ENCODE results near the gene CNGA4. TPM values are rescaled to one million over a fixed set of nuclear protein-coding genes. Genes with fewer than 3 reads are reported as not detected.
A peak's percentile ranks its signal among the peaks of the same experiment; 100 is the strongest.
"Not testable (repeated sequence)": the region's sequence is repeated elsewhere in the genome, so short reads cannot be mapped to it uniquely, and the experiment has no call there.

CNGA4 gene
- polyA plus RNA-seq, 1 experiment = 0.04 TPM

DNA sequence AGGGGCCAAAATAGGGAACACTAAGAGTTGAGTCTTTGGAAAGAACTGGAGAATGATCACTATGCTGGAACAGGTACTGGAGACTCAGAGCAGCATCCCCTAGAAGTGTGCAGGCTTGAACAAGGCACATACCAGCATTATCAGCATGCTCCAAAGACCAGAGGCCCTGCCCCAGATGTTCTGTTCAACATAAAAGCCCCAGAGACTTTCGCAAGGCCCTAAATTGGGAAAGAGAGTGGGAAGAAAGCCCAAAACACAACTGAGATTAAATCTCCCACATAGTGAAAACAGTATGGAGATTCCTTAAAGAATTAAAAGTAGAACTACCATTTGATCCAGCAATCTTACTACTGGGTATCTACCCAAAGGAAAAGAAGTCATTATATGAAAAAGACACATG lies 9.4 kb downstream of the CNGA4 start:
- peaks cover 6% of the 10 kb centered on the region for H3K27me3 ChIP-seq (ENCODE audit: control insufficient read depth, insufficient read depth, low read length)
- H3K4me3 ChIP-seq (ENCODE audit: low read depth, low read length) = no peak overlapping the region
- H3K9me3 ChIP-seq (ENCODE audit: control insufficient read depth, insufficient read depth, low read length) = no peaks in the 10 kb centered on the region
- POLR2A ChIA-PET = no interaction called here
- DNase-seq (ENCODE audit: low read depth, low spot score) = peak; percentile 4
- no peak overlapping the region for H3K27ac ChIP-seq (ENCODE audit: low read depth, low read length)
- TF ChIP-seq, protein P1, sequence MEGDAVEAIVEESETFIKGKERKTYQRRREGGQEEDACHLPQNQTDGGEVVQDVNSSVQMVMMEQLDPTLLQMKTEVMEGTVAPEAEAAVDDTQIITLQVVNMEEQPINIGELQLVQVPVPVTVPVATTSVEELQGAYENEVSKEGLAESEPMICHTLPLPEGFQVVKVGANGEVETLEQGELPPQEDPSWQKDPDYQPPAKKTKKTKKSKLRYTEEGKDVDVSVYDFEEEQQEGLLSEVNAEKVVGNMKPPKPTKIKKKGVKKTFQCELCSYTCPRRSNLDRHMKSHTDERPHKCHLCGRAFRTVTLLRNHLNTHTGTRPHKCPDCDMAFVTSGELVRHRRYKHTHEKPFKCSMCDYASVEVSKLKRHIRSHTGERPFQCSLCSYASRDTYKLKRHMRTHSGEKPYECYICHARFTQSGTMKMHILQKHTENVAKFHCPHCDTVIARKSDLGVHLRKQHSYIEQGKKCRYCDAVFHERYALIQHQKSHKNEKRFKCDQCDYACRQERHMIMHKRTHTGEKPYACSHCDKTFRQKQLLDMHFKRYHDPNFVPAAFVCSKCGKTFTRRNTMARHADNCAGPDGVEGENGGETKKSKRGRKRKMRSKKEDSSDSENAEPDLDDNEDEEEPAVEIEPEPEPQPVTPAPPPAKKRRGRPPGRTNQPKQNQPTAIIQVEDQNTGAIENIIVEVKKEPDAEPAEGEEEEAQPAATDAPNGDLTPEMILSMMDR (IDR thresholded peaks at IDR 0.05; ENCODE audit: low read depth, low read length) = no peak
- CTCF ChIA-PET = interaction anchor here (0.6 to 7.4 kb wide), 3 partner anchors 13 to 141 kb away, joined by 4 to 153 read pairs (median 61); partner anchors contain the start of genes CNGA4 and FHIP1B

DNA sequence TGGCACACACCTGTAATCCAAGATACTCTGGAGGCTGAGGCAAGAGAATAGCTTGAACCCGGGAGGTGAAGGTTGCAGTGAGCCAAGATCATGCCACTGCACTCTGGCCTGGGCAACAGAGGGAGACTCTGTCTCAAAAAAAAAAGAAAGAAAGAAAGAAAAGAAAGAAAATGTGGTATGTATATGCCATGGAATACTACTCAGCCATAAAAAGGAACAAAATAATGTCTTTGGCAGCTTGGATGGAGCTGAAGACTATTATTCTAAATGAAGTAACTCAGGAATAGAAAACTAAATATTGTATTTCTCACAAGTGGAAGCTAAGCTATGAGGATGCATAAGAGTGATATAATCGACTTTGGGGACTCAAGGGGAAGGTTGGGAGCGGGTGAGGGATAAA lies 10.0 kb downstream of the CNGA4 start:
- H3K9me3 ChIP-seq (ENCODE audit: control insufficient read depth, insufficient read depth, low read length); H3K4me3 ChIP-seq (ENCODE audit: low read depth, low read length); POLR2A ChIA-PET; DNase-seq (ENCODE audit: low read depth, low spot score); H3K27ac ChIP-seq (ENCODE audit: low read depth, low read length); H3K27me3 ChIP-seq (ENCODE audit: control insufficient read depth, insufficient read depth, low read length): not testable (repeated sequence)
- CTCF ChIA-PET = interaction anchor here (0.6 to 7.4 kb wide), 6 partner anchors 13 to 140 kb away, joined by 4 to 172 read pairs (median 90); partner anchors contain the start of genes CNGA4 and FHIP1B

DNA sequence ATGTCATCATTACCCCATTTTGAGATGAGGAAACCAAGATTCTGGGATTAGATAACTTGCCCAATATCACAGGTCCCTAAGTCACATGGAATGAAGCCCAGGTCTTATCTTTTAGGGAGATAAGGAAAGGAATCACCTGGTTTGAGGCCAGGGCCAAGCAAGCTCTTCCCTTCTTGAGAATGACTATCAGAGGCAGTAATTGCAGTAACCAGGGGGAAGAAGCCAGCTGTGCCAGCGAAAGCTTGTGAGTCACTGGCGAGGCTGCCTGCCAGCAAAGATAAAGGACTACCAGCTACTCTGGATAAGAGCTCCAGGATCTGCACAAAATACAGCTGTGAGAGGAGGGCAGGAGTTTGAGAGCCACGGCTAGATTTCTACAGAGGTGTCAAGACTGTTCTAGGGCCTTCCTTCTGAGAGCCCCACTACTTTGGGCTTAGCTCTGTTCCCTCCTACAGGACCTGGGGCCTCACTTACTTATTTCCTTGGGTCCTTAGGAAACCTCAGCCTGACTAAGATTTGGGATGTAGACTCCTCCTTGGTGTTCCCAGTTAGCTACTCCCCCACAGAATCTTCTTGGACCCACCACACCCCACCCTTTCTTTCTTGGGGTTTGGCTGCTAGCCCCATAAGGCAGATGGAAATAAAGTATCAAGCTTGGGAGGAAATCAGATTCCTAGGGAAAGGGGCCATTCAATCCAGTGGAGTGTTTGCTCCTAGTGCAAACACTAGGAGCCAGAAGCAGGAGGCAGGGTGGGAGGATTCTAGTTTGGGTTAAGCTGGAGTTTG lies 11.1 kb downstream of the CNGA4 start:
- TF ChIP-seq, protein P1 (IDR thresholded peaks at IDR 0.05; ENCODE audit: low read depth, low read length) = no peak
- Histone ChIP-seq H3K27ac (ENCODE audit: low read depth, low read length) (no peak overlapping the region), H3K27me3 (ENCODE audit: control insufficient read depth, insufficient read depth, low read length) (peaks cover 9% of the 10 kb centered on the region), H3K4me3 (ENCODE audit: low read depth, low read length) (no peak overlapping the region), H3K9me3 (ENCODE audit: control insufficient read depth, insufficient read depth, low read length) (no peaks in the 10 kb centered on the region)
- POLR2A ChIA-PET = interaction anchor here (0.7 to 1.2 kb wide), 2 partner anchors 70 to 109 kb away, joined by 3 to 9 read pairs; partner anchors contain the start of gene CAVIN3
- CTCF ChIA-PET = interaction anchor here (0.5 to 7.4 kb wide), 23 partner anchors 8 to 1321 kb away, joined by 3 to 172 read pairs (median 5); partner anchors contain the start of genes CCKBR, CNGA4 and FHIP1B
- DNase-seq (ENCODE audit: low read depth, low spot score) = peak; percentile 41

DNA sequence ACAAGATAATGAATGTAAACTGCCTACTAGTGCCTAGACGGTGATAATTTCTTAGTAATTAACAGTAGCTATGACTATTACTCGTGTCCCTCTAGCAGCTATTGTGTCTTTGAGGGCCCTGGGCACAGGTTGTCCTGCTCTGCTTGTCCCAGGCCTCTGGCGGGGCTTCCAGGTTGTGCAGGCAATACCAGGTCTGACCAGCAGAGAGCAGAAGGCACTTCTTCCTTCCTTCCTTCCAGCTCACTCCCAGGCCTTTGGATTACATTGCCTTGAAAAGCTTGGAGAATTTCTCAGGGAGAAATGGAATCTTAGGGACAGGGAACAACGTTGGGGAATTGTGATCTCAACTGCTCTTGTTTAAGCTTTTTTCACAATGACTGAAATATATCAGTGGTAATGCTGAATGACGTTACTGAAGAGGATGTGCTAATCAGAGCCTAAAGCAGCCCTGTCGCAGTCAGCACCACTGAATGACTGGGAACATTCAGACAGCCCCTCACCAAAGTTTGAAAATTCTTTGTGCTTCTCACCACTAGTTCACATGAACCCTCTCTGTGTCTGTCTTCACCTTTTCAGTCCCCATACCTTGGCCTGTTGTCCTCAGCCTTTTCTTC lies 12.3 kb downstream of the CNGA4 start:
- DNase-seq (ENCODE audit: low read depth, low spot score) = peak; percentile 32
- peaks cover 7% of the 10 kb centered on the region for H3K27me3 ChIP-seq (ENCODE audit: control insufficient read depth, insufficient read depth, low read length)
- H3K27ac ChIP-seq (ENCODE audit: low read depth, low read length) = no peak overlapping the region
- POLR2A ChIA-PET = interaction anchor here (0.6 to 1.7 kb wide), 3 partner anchors 62 to 71 kb away, joined by 3 to 9 read pairs (median 4); partner anchors contain the start of gene CAVIN3
- H3K9me3 ChIP-seq (ENCODE audit: control insufficient read depth, insufficient read depth, low read length) = no peaks in the 10 kb centered on the region
- H3K4me3 ChIP-seq (ENCODE audit: low read depth, low read length) = no peak overlapping the region
- CTCF ChIA-PET = interaction anchor here (0.7 to 7.4 kb wide), 38 partner anchors 9 to 1320 kb away, joined by 3 to 172 read pairs (median 6); partner anchors contain the start of genes CCKBR, CNGA4 and FHIP1B
- TF ChIP-seq, protein P1 (IDR thresholded peaks at IDR 0.05; ENCODE audit: low read depth, low read length) = peak; percentile 92

DNA sequence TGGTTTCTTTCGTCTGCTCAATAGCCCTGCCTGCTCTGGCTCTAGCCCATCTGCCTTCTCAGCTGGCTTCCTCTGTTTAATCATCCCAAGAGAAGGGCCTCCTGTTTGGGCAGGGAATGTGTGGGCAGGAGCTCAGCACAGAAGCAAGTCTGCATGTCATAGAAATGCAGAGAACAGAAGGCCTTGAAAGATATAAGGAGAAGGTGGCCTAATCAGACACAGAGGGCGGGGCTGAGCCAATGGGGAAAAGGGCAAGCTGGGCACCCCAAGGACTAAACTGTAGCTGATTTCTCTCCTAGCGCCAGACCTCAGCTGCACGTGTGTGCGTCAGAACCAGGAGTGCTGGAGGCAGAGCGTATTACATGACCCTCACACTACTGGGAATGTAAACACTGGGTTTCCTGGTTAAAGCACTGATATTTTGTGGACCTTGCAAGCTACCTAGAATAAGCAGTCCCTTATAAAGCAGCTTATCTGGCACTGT lies 13.1 kb downstream of the CNGA4 start:
- TF ChIP-seq, protein P1 (IDR thresholded peaks at IDR 0.05; ENCODE audit: low read depth, low read length) = no peak
- CTCF ChIA-PET = interaction anchor here (0.5 to 7.4 kb wide), 18 partner anchors 16 to 329 kb away, joined by 3 to 172 read pairs (median 8); partner anchors contain the start of genes CNGA4 and FHIP1B
- Histone ChIP-seq H3K27ac (ENCODE audit: low read depth, low read length) (peak overlapping the region; percentile 40), H3K27me3 (ENCODE audit: control insufficient read depth, insufficient read depth, low read length) (peaks cover 7% of the 10 kb centered on the region), H3K9me3 (ENCODE audit: control insufficient read depth, insufficient read depth, low read length) (no peaks in the 10 kb centered on the region), H3K4me3 (ENCODE audit: low read depth, low read length) (no peak overlapping the region)
- POLR2A ChIA-PET = interaction anchor here (0.6 to 1.7 kb wide), 3 partner anchors 24 to 70 kb away, joined by 3 to 9 read pairs (median 3); partner anchors contain the start of gene CAVIN3
- peak; percentile 24 for DNase-seq (ENCODE audit: low read depth, low spot score)
